ENCODE results near the gene SUFU. TPM values are rescaled to one million over a fixed set of nuclear protein-coding genes. Genes with fewer than 3 reads are reported as not detected.

Gene SUFU
- total and polyA plus RNA-seq, 10 donors = 2.0 to 21.9 (median 13.0) TPM

GRCh38 chr10:102475451-102476040, 28.2 kb upstream of the SUFU start:
- WGBS, 5 donors = 94 to 97% (median 95%) methylated on average over 9 of the region's 9 CpGs
- peaks cover 0 to 24% (median 4%) of the 10 kb centered on the region in 6 donors for H3K4me1 ChIP-seq
- H3K4me3 ChIP-seq = no peak overlapping the region
- no peaks in the 10 kb centered on the region for H3K27me3 ChIP-seq (replicated peaks in 1 of 7)
- intact Hi-C loops (cut with DNase I; ENCODE audit: low total_unique reads) = loop anchor here (10.0 kb wide), 2 partner anchors 81 to 241 kb away; partner anchors contain the start of gene NFKB2
- no peak overlapping the region for H3K27ac ChIP-seq
- peaks cover 0 to 82% (median 10%) of the 10 kb centered on the region in 6 donors for H3K36me3 ChIP-seq
- TF ChIP-seq CTCF (IDR thresholded peaks at IDR 0.05 in 8 of 11, conservative IDR thresholded peaks at IDR 0.05 in 3 of 11) = no peak
- no peak for TF ChIP-seq POLR2A (IDR thresholded peaks at IDR 0.05)
- peak; percentile 42 to 71 (median 47) for TF ChIP-seq POLR2AphosphoS5 (IDR thresholded peaks at IDR 0.05)
- H3K9me3 ChIP-seq = no peaks in the 10 kb centered on the region
- DNase-seq = no peak

GRCh38 chr10:102476466-102477141, 27.2 kb upstream of the SUFU start:
- DNase-seq = no peak
- peaks cover 0 to 82% (median 21%) of the 10 kb centered on the region in 6 donors for H3K36me3 ChIP-seq
- 71 to 82% (median 74%) methylated on average over 8 to 9 of the region's 9 CpGs for WGBS, 5 donors
- no peak overlapping the region for H3K4me3 ChIP-seq
- no peak for TF ChIP-seq POLR2A (IDR thresholded peaks at IDR 0.05)
- TF ChIP-seq POLR2AphosphoS5 (IDR thresholded peaks at IDR 0.05) = peak; percentile 57 to 72 (median 64)
- peak overlapping the region in 1 of 8 donors; percentile 46 for H3K27ac ChIP-seq
- intact Hi-C loops (cut with DNase I; ENCODE audit: low total_unique reads) = loop anchor here (10.0 kb wide), 2 partner anchors 82 to 242 kb away; partner anchors contain the start of gene NFKB2
- no peaks in the 10 kb centered on the region for H3K27me3 ChIP-seq (replicated peaks in 1 of 7)
- H3K9me3 ChIP-seq = no peaks in the 10 kb centered on the region
- H3K4me1 ChIP-seq = peaks cover 0 to 24% (median 4%) of the 10 kb centered on the region in 6 donors

GRCh38 chr10:102479651-102480050, 24.1 kb upstream of the SUFU start:
- Histone ChIP-seq H3K4me1 (peaks cover 0 to 14% (median 4%) of the 10 kb centered on the region in 6 donors), H3K27ac (peak overlapping the region in 3 of 8 donors; percentile 48 to 63 (median 48)), H3K36me3 (peaks cover 3 to 88% (median 51%) of the 10 kb centered on the region in 6 donors), H3K27me3 (replicated peaks in 1 of 7) (no peaks in the 10 kb centered on the region), H3K4me3 (no peak overlapping the region), H3K9me3 (no peaks in the 10 kb centered on the region)
- no peak for DNase-seq
- intact Hi-C loops (cut with DNase I; ENCODE audit: low total_unique reads) = loop anchor here (10.0 kb wide), 2 partner anchors 85 to 245 kb away; partner anchors contain the start of gene NFKB2
- TF ChIP-seq POLR2A (IDR thresholded peaks at IDR 0.05) = no peak
- no peak for TF ChIP-seq CTCF (IDR thresholded peaks at IDR 0.05 in 8 of 11, conservative IDR thresholded peaks at IDR 0.05 in 3 of 11)
- no peak for TF ChIP-seq POLR2AphosphoS5 (IDR thresholded peaks at IDR 0.05)

GRCh38 chr10:102480396-102480795, 23.4 kb upstream of the SUFU start:
- no peaks in the 10 kb centered on the region for H3K9me3 ChIP-seq
- H3K4me1 ChIP-seq = peaks cover 0 to 14% (median 4%) of the 10 kb centered on the region in 6 donors
- intact Hi-C loops (cut with DNase I; ENCODE audit: low total_unique reads) = no loop called here
- no peak overlapping the region for H3K4me3 ChIP-seq
- H3K27me3 ChIP-seq (replicated peaks in 1 of 7) = no peaks in the 10 kb centered on the region
- DNase-seq = no peak
- TF ChIP-seq POLR2A (IDR thresholded peaks at IDR 0.05) (no peak), CTCF (IDR thresholded peaks at IDR 0.05 in 8 of 11, conservative IDR thresholded peaks at IDR 0.05 in 3 of 11) (no peak), POLR2AphosphoS5 (IDR thresholded peaks at IDR 0.05) (peak in 2 of 3 donors; percentile 33 to 56)
- peaks cover 5 to 95% (median 59%) of the 10 kb centered on the region in 6 donors for H3K36me3 ChIP-seq
- WGBS, 5 donors = 89 to 96% (median 91%) methylated on average over 8 to 9 of the region's 9 CpGs
- H3K27ac ChIP-seq = peak overlapping the region in 1 of 8 donors; percentile 48

Measured in spleen (tissue), 11 donors.